DMS 273 (cell line): ENCODE data around the gene PPP1R27.
A peak's percentile ranks its signal among the peaks of the same experiment; 100 is the strongest.

ENCODE experiments used
- DNase-seq: peaks from one replicate; lab custom pipeline; 2025; ENCODE audit not compliant: unreplicated experiment; lab: John Stamatoyannopoulos, UW

The PPP1R27 gene, protein sequence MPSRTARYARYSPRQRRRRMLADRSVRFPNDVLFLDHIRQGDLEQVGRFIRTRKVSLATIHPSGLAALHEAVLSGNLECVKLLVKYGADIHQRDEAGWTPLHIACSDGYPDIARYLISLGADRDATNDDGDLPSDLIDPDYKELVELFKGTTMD

DNA sequence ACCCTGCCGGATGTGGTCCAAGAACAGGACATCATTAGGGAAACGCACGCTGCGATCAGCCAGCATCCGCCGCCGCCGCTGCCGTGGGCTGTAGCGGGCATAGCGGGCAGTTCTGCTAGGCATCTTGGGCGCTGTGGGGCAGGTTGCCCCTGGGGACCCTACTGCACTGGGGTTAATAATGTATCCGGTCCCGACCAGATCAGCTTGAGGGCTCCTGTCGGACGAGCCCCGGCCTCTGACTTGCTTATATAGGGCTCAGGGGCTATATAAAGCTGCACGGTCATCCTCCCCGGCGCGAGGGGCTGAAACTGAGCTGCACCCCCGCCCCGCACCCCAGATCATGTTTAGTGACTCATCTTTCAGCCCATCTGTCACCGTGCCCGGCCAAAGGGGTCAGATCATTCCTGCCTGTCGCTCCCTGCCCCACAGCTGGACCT, at the start of gene PPP1R27:
PPP1R27 (minus strand) TSS at position 220 of the 437 bp plus-strand sequence; CDS start at position 123, 97 bp downstream.
- DNase-seq, result no peak

DNA sequence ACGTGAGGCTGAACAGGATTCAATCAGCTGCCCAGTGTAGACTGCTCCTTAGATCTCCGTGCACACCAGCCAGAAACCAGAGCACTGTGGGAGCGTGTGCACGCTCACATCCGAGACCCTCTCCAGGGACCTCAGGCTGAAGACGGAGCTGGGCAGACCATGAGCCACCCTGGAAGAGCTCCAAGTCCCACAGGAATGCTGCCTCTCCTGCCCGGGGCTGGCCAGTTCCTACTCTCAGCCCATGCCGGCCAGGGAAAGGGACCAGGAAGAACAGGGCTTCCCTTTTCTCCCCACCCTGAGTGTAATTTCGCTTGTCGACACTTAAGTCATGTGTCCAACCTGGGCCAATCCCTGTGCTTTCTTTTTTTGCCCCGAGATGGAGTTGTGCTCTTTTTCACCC, 49.7 kb upstream of the PPP1R27 start:
- no peak for DNase-seq

DNA sequence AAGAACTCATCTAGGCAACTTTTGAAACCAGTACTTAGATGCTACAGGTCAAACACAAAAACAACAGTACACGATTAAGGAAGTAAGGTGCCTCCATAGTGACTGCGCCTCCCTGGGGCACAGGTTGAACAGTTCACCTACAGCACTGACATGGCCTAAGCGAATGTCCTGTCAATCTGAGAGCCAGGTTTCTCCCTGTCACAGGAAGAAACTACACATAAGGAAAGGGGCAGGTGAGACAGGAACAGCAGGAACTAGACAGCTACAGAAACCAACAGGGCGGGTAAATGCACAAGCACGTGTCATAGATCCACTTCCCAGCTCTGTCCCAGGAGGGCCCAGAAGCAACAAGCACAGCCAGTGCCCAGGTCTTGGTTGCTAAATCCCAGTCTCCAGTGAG, 44.3 kb upstream of the PPP1R27 start:
- DNase-seq, result no peak

DNA sequence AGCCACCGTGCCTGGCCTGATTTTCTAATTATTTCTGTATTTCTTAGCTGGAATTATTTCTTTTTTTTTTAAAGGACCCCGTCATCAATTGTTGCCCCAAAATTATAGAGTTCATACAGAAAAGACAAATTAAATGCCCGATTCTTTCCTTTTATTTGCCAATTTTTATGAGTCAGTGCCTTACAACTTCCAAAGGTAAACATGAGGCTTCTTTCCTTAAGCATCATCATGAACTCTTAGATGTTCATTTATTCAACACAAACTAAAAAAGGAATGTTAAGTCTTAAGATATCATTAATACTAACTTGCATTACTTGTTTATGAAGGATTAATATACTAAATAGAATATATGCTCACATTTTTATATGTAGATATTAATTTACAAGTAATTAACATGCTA, 43.4 kb upstream of the PPP1R27 start:
- no peak for DNase-seq

DNA sequence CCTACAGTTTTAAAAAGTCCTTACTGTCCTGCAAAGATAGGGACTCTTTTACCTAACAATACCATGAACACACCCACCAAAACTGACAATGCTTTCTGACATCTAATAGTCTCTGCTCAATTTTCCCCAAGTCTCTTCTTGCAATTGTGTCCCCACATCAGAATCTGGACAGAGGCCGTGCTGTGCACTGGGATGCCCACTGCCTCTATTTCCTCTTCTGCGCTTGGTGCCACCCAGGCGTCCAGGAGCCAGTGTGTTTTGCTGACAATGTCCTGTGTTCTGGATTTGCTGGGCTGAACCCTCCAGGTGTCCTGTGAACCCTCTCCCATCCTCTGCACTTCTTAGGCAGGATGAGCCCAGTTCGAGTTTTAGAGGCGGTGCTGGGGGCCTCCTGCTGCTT, 42.7 kb upstream of the PPP1R27 start:
- DNase-seq, result no peak

DNA sequence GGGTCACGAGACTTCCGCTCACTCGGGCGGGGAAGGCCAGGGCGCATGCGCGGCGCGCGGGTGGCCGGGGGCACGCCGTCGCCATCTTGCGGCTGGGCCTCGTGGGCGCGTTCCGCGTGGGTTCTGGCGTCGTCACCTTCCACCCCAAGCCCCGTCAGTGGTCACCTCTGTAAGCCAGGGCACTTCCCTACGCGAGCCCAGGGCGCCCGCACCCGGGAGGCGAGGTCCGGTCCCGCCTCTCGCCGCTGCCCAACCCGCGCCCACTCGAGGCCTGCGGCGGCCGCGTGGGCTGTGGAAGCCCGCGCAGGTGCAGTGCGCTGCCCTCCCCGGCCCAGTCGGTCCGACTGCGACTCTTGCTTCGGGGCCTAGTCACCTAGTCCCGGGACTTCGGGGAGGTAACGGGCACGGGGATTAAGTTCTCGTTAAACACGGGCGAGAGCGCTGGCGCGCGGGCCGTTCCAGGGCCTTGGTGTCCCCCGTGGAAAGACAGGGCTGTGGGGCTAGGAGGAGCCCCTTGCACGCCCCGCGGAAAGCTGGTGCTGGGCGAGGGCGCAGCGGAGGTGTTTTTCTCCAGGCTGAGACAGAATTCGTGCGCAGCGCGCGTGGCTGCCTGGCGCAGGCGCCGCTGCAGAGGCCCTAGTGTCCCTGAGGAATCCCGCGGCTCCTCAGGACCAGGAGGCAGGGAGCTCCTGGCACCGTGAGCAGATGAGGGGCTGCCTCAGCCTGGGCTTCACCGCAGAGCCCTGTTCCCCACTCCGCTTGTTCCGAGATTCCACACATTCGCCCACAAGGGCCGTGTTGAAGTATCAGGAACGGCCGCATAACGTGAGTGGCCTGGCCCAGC, 36.8 kb upstream of the PPP1R27 start:
- peak; percentile 95 for DNase-seq

DNA sequence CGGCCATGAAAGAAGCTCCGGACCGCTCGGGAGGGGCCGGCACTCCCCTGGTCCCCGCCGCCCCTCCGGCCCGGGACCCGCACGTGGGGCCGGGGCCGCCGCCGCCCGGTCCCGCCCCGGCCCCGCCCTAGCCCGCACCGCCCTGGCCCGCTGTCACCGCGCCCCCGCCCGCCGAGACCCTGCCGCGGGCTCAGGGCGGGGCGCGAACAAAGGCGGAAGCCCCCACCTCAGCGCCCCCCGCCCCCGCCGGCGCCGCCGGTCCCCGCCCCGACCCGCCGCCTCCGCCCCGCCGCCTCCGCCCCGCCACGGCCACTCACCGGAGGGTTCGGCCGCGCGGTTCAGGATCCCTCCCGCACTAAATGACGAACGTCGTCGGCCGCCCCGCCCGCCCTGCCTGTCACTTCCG, 36.1 kb upstream of the PPP1R27 start, which contains the start of gene ARHGDIA:
ARHGDIA (minus strand) TSS at position 357 of the 406 bp plus-strand sequence. CDS start 1,407 bp downstream, outside the sequence.
- DNase-seq, result peak; percentile 79

DNA sequence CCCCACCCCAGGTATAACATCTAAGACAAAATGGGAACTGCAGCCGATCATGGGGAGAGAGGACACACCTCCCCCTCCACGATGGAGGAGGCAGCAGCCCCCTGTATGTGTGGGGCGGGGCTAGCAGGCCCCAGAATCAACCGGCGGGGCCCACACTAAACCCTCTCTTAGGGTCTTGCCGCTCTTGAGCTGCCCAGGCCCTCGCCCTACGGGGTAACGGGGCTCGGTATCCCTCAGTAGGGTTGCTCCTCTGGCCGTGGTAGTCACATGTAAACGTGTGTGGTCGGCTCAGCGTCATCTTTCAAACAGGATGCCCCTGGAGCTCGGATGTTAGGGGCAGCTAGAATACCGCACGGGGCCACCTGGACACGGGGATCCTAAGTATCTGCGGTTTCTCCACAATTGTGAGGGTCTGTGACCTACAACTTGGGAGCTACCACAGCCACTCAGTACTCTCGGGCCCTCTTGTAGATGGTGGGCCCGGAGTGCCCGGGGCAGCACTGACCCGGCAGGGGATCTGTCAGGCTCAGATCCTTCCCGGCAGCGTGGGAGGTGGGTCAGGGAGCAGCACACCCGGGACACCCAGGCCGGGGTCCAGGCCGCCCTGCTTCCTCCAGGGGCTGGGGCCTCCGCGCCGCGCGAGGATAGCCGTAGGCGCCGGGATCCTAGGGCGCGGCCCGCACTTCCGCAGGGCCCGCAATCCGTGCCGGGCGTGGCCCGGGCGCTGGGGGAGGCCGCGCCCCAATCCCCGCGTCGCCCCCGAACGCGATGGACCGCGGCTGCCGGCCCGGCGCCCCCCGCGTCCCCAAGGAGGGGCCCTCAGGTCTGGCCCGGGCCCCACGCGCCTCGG, 35.5 kb upstream of the PPP1R27 start:
- DNase-seq, result peak; percentile 75

DNA sequence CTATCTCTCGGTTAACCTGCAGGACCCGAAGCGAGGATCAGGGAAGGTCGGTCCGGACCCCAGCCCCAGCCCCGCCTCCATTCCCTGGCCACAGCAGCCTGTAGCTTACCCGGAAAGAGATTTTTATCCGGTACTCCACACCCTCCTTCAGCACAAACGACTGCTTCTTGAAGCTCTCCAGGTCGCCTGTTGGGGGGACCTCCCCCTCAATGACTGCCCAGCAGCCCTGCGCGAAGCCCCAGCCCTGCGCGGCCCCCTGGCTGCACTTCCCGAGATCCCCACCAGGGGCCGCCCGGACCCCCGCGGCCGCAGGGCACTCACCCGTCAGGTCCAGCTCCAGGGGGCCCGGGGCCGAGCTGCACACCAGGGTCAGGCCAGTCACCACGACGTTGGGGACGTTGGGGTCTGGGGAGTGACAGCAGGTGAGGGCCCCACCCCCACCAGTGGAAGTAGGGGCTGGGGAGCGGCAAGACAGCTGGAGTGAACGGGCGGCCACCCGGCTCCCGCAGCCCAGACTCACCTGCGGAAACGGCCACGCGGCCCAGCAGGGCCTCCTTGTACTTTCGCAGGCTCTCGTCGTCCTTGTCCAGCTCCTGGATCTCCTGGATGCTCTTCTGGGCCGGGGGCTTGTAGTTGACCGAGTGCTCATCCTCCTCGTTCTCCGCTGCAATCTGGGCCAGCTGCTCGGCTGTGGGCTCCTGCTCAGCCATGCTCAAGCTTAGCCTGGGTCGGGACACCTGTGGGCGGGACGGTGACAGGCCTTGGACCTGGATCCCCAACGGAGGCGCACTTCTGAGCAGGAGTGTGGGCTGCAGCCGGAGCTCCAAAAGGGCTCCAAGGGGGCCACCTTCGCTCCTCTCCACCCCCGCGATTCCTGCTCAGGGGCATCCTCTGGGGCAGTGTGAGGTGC, 34.6 kb upstream of the PPP1R27 start:
- DNase-seq, result peak; percentile 62

DNA sequence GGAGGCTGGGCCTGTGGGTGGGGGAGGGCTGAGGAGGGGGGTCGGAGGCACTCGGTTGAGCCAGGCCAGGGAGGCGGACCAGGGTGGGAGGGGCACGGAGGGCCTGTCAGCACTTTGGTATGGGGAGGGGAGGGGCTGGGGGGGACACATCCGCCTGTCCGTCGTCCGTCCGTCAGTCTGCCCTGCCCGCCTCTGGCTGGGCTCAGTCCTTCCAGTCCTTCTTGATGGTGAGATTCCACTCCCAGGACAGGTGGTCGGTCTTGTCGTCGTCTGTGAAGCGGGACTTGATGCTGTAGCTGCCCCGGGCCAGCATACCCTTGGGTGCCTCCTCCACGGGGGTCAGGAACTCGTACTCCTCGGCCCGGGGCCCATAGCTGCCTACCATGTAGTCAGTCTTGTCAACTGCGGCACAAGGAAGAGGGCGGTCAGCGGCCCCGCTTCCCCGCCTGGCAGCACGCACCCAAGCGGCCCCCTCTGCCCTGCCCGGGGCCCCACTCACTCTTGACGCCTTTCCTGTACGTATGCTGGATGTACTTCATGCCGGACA, 33.9 kb upstream of the PPP1R27 start:
- peak; percentile 65 for DNase-seq

DNA sequence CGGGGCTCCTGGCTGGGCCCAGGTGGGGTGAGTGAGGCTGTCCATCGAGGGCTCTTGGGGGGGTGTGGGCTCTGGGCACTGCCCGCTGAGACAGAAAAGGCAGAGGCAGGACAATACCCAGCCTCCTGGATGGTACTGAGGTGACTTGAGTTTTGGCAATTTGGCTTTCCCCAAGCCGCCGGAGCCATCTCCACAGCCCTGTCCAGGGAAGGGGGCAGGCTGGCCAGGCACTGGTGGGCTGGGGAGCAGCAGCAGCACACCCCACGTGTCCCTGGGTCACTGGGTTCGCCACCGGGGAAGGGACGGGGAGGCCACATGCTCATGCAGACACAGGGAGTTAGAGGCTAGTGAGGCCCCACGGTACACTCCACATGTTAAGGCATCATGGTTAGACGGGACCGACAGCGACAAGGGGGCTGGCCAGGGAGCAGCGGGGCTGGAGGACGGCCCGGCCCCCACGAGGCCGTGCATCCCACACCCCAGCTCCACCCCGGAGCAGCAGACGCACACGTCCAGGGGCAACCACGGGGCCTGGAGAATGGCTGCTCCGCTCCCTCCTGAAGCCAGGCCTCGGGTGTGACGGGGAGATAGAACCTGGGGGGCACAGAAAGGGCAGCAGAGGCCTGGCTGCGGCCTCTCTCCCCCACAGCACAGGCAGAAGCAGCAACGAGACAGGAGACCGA, 33.3 kb upstream of the PPP1R27 start:
- peak; percentile 71 for DNase-seq

DNA sequence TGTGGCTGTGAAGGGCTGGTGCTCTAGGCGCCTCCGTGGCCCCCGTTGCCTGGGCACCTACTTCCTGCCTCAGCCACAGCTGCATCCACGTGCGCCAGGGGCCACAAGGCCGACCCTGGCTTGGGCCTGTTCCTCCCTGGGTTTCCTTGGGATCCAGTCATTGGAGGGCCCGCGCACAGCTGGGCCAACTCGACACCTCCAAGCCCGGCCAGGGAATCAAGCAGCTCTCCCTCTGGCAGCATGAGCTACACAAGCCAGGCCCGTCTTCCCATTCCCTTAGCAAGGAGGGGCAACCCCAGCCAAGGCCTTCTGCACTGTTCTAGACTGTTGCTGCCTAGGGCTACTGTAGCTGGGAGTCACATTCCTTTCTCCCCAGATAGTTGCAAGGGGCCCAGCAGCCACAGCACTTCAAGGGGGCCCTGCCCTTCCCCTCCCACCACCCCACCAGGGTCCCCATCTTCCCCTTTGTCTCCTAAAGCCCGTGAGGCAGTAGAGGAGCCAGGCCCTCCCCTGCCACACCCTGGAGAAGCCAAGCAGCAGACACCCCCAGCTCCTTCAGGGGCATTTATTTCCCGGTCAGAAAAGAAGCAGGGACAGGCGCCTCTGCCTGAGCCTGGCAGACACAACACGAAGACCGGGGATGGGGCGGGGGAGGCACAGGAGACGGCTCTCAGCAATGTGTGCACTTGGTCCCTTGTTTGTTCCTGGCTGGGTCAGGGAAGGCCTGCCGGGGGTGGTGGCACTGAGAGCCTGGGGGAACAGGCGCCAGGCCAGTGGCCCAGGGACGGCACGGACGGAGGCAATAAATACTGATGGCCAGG, 32.5 kb upstream of the PPP1R27 start:
- peak; percentile 86 for DNase-seq

DNA sequence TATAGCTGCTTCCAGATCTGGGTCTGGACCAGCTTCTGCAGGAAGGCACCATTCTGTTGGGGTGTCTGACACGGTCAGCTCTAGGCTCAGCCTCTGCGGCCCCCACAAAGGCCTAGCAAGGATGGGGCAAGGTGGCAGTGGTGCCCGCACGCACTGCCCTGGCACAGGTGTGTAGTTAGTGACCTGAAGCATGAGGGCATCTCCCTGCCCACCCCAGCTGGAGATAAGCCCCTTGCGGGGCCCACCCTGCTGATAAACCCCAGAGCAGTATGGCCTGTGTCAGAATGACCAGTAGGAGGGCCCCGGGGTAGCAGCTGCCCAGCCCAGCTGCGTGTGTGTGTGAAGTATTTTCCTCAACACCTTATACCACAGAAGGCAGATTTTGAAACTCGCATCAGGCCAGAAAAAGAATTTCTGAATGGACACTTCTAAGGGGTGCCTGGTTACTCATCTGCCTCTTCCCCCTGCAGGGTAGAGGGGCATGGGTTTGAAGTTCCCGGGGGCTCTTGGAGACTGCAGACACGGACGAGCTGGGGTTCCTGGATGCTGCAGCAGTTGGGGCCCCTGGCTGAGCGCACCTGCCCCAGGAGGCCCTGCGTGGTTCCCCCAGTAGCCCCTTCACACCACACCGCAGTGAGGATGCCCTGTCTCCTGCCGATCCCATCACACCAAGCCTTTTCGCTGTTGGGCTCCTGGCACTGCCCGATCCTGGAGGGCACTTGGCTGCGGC, 31.8 kb upstream of the PPP1R27 start:
- DNase-seq, result peak; percentile 62

DNA sequence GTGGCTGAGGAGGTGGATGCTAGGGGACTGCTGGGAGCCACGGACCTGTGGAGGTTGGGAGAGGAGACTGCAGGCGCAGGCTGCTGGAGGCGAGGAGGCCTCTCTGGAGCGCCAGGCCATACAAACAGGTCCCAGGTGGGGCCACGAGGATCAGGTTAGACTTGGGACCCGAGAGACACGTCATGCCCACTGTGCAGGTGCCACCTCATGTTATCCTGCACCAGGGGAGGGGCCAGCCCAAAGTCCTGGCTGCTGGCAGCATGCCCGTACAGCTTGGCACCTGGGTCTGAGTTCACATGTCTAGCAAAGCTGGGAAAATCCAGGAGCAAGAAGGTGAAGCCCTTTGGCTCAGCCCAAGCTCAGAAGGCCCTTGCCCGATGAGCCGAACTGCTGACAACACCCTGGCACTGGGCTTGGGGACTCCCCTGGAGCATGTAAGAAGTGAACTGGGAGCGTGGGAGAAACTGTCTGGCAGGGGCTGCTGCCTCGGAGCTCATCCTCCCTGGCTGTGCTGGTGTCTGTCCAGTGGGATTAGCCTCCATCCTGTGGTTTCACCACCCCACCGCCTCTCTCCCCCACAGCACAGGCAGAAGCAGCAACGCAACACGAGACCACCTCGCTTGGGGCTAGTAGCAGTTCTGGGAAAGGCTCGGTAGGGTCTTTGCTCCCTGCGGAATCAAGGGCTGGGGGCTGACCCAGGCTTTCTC, 31.0 kb upstream of the PPP1R27 start:
- DNase-seq, result peak; percentile 64

DNA sequence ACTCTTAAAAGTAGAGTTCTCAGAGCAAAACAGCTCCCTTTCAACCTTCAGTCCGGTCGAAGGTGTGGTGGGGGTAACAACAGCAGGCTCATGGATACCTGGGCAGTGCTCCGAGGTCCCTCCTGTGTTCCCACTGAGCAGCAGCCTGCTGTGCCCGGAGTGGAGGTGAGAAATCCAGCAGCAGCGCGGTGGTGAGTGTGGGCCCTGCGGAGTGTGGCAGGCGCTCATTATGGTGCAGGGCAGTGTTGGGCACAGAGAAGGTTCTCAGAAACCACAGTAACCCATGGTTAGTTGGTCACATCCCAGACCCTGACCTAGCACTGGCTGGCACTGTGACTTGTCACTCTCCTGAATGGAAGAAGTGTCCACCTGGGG, 30.5 kb upstream of the PPP1R27 start:
- no peak for DNase-seq

DNA sequence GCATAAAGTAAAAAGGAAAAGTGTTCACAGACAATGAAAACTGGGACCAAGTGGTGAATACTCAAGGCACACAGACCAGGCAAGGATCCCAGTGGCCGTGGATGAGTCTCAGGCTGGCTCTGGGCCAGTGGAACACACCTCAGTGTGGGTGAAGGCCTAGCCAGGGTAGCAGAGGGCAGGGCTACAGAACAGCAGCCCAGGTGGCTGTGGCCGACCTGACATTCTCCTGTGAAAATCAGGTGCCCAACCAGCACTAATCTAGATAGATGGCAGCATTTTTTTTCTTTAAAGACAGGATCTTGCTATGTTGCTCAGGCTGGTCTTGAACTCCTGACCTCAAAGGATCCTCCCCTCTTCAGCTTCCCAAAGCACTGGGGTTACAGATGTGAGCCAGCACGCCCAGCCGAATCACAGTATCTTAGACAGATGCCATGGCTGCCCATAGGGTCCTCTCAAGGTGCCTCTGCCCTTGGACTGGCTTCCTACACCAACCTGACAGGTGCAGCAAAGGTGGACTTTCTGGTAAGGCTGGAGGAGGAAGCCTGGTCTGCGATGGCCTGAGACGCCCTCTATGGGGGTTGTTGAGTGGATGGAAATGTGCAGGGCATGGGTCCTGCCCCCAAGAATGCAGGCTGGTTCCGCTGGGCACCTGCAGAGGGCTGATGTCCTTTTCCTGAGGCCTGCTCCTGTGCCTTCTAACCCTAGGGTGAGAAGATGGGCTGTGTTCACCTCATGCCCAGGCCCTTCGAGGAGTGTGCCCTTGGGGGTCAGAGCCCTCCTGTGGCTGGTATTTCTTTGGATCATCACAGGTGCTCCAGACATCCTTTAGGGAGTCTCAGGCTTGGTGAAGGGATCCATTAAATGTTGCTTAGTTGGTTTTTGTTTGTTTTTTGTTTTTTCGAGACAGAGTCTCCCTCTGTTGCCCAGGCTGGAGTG, 29.3 kb upstream of the PPP1R27 start:
- DNase-seq, result no peak
